Ishikawa (cell line): ENCODE results near the gene GPR17.

Source experiments
- CEBPB ChIP-seq: IDR thresholded peaks from 2 replicates; pipeline ENCODE4 v1.6.1; 2012
- CREB1 ChIP-seq: IDR thresholded peaks from 2 replicates; pipeline ENCODE4 v1.6.1; 2012; ENCODE audit warnings: low read depth
- EGR1 ChIP-seq: IDR thresholded peaks from 2 replicates; pipeline ENCODE4 v1.6.1; 2012
- EP300 ChIP-seq: IDR thresholded peaks from 2 replicates; pipeline ENCODE4 v1.6.1; 2012; ENCODE audit warnings: borderline replicate concordance
- FOXM1 ChIP-seq: IDR thresholded peaks from 2 replicates; pipeline ENCODE4 v1.6.1; 2012; ENCODE audit warnings: low read depth, borderline replicate concordance
- MAX ChIP-seq: IDR thresholded peaks from 2 replicates; pipeline ENCODE4 v1.6.1; 2012
- NFIC ChIP-seq: IDR thresholded peaks from 2 replicates; pipeline ENCODE4 v1.6.1; 2012
- RAD21 ChIP-seq: IDR thresholded peaks from 2 replicates; pipeline ENCODE4 v1.6.1; 2012; ENCODE audit warnings: low read depth
- REST ChIP-seq: IDR thresholded peaks from 2 replicates; pipeline ENCODE4 v1.6.1; 2012; ENCODE audit warnings: low read depth, mild to moderate bottlenecking
- TAF1 ChIP-seq: IDR thresholded peaks from 2 replicates; pipeline ENCODE4 v1.6.1; 2012; ENCODE audit warnings: low read depth, mild to moderate bottlenecking
- TCF12 ChIP-seq: IDR thresholded peaks from 2 replicates; pipeline ENCODE4 v1.6.1; 2012; ENCODE audit warnings: low read depth
- TEAD4 ChIP-seq: IDR thresholded peaks from 2 replicates; pipeline ENCODE4 v1.6.1; 2012
- YY1 ChIP-seq: IDR thresholded peaks from 2 replicates; pipeline ENCODE4 v1.6.1; 2012; ENCODE audit warnings: low read depth
- ZBTB7A ChIP-seq: IDR thresholded peaks from 2 replicates; pipeline ENCODE4 v1.6.1; 2012; ENCODE audit warnings: low read depth
- TF ChIP-seq, protein P1 (sequence below): IDR thresholded peaks from 2 replicates; pipeline ENCODE4 v1.6.1; 2012

GPR17 gene

DNA sequence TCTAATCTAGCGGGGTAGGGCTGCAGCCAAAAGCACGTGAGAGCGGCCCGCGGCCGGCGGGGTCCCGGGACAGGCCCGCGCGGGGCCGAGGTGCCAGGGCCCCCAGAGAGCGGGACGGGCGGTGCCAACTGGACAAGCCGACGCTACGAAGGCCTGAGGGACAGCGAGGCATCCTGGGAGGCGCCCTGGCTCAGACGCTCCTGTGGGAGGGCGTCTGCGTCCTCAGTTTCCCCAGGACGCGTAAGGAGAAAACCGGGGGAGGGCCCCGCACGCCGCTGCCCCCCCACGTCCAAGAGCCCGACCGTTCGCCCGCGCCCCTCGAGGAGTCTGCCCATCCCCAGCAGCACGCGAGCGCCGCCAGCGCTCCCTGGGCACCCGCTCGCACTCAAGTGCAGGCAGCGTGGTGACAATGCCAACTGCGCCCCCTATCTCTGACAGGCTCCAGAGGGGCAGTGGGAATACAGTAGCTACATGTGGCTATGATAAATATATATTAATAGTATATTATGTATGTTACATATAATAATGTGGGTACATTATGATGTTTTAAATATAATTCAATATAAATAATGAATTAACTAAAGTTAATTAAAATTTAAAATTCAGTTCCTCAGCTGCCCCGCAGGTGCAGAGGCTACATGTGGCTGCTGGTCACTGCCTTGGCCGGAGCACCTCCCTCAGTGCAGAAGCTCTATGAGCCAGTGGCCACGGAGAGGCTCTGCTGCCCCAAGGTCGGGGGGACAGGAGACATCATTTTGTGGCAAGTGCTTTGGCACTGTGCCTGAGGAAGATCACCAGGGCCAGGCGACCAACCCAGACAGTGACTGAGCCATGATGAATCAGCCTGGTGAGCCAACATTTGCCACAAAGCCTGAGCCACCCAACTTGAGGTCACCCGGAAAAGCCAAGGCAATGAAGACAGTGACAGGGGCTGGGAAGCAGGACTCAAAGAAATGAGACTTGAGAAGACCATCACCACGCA lies 49.8 kb downstream of the GPR17 start:
- TF ChIP-seq YY1 (no peak), RAD21 (peak; percentile 71), EGR1 (no peak), TAF1 (no peak), EP300 (no peak), REST (no peak), TCF12 (no peak), MAX (peak; percentile 92), CEBPB (no peak), FOXM1 (no peak), NFIC (no peak), TEAD4 (no peak), ZBTB7A (0 out of 2 replicates have a peak, but pooled peaks have one; percentile 33), CREB1 (no peak)
- TF ChIP-seq, protein P1, sequence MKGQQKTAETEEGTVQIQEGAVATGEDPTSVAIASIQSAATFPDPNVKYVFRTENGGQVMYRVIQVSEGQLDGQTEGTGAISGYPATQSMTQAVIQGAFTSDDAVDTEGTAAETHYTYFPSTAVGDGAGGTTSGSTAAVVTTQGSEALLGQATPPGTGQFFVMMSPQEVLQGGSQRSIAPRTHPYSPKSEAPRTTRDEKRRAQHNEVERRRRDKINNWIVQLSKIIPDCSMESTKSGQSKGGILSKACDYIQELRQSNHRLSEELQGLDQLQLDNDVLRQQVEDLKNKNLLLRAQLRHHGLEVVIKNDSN = no peak

DNA sequence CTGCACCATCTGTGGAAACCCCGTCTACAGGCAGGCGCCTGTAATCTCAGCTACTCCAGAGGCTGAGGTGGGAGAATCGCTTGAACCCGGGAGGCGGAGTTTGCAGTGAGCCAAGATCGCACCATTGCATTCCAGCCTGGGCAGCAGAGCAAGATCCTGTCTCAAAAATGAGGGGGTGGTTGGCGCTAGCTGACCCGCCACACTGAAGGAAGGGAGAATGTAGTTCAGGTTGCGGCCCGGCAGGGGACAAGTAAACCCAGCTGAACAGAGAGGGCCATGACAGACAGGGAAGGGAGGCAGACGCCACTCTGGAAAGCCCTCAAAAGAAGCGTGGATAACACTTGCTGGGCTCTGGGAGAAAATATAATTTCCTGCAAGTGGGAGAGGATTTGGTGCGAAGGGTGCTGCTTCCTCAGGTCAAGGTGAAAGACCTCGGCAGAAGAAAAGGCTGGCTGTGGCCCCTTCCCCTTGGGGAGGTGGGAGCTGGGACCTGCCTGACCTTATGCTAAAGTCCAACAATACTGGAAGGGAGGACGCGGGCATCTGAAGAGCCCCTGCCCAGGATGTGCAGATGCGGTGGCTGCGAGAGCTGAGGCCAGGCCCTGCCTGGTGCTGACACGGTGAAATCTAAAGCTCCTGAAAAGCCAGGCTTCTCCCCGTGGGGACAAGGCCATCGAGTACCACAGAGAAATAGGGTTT lies 51.7 kb downstream of the GPR17 start:
- TF ChIP-seq RAD21 (no peak), EGR1 (no peak), REST (no peak), EP300 (no peak), CREB1 (no peak), TAF1 (no peak), TCF12 (no peak), ZBTB7A (no peak), MAX (no peak), FOXM1 (no peak), YY1 (no peak), TEAD4 (no peak), CEBPB (no peak), NFIC (no peak)
- TF ChIP-seq, protein P1 = no peak

DNA sequence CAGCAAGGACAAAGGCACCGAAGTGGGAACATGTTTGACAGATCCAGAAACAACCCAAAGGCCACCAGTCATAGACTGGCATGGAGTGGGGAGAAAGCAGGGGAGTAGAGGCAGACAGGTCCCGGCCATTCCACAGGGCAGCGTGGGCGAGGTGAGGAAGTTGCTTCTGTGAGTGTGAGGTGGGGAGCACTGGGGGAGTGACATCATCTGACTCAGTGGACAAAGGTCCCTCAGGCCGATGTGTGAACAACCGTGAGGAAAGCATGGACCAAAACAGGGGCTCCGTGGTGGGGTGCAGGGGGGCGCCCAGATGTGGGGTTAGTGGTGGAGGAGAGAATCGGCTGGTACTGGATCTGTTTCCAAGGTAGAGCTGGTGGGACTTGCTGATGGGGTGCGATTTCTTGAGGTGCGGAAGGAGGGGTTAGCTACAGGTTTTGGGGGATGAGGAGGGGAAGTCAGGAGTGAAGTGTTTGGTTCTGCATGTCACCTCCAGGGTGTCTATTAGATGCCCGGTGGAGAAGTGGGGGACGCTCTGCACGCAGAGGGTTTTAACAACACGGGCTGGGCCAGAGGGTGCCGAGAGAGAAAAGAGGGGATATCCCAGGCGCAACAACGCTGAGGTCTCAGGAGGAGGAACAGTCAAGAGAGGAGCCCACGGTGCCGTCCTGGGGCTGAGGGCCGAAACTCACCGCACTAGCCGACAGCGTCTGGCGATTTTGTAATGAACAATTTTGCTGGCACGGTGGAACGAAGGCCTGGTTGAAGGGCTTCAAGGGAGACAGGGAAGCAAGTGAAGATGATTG lies 52.8 kb downstream of the GPR17 start:
- TF ChIP-seq TEAD4 (no peak), FOXM1 (no peak), TAF1 (no peak), NFIC (no peak), TCF12 (no peak), RAD21 (no peak), CREB1 (no peak), YY1 (no peak), EGR1 (no peak), REST (no peak), ZBTB7A (no peak), EP300 (no peak)
- TF ChIP-seq, protein P1 = no peak
